Amygdala (tissue), 56 donors: ENCODE data around the gene KCNIP4.

Experiments
- DNase-seq, 56 donors: peaks; one replicate each; lab custom pipeline; 2025; lab: John Stamatoyannopoulos, UW

KCNIP4 gene

DNA sequence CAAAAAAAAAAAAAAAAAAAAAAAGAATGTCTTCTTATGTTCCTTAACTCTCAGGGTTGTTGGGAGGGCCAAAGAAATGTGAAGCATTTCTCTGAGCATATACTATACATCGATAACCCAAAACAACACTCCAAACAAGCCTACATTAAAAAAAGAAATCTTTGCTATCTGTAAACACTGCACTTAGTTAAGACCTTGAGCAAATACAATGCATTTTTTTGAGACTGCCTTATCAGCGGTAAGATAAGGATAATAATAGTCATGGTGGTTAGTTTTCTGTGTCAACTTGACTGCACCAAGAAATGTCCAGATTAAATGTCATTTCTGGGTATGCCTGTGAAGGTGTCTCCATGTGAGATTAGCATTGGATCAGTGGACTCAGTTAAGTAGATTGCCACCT lies 706.4 kb downstream of the KCNIP4 start:
- DNase-seq = no peak

DNA sequence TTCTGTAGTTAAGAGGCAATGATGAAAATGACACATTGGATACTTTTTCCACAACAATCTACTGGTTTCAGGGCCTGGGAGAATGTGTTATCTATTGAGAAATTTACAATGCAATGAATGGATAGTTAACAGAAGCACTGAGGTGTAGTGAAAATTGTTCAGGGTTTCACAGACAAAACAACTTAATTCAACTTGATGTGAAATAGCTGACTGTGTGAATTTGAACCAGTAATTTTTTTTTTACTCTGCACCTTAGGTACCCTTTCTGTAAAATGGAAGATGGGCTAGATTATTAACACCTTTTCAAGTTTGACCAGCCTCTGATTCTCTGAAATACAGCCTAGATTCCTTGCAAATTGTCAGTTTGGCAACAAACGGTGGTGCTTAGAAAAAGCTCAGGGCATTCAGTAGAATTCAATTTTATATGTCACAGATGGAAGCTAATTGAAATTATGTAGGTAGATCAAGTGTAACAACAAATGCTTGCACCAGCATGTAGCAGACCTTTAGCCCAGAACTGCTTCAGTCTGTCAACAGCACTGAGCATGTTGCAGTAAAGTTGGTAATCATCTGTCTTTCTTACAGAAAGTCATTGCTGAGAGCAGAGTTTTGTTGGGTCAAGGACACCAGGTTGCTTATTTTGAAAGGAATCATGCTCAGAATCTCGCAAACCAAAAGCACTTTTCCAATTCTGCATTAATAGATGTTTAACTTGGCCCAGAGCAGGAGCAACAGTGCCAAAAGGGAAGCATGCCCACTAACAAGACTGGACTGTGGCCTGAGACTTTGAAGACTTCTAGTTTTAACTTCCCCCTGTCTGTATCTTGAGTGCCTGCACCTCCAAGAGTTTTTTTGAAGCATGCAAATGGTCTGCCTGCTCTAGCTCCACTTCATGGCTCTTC lies 721.7 kb downstream of the KCNIP4 start:
- no peak for DNase-seq

DNA sequence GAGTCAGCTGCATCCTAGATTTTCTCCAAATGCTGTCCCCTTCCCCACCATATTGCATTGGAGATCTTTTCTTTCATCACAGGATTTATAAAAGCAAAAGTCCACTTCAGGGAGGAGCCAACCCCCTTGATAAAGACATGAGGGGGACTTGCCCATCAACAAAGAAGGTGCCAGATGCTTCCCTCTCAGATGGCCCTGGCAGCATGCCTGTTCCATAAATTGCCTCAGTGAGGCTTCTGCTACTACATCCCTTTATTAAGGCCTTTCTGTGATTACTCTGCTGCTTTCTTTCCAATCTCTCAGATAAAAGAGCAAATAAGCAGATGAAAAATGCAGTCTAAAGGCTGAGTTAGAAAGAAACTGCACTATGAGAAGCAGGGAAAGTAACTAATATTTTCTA lies 736.7 kb downstream of the KCNIP4 start:
- no peak for DNase-seq

DNA sequence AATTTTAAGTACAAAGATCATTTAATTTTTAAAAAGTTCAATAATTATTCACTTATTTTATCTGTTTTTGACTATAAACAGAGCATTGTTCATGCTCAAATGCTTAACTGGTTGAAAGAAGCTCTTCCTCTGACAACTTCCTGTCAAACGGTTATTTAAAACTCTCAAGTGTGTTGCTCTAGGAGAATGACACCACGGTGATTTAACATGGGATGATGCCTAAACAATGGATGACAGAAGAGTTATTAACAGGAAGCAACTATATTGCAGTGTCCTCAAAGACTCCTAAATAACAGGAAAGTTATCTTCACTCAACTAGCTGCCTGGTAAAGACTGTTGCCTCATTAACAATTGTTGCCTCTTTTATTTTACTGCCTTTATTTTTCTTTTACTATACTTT lies 738.7 kb downstream of the KCNIP4 start:
- DNase-seq = no peak

DNA sequence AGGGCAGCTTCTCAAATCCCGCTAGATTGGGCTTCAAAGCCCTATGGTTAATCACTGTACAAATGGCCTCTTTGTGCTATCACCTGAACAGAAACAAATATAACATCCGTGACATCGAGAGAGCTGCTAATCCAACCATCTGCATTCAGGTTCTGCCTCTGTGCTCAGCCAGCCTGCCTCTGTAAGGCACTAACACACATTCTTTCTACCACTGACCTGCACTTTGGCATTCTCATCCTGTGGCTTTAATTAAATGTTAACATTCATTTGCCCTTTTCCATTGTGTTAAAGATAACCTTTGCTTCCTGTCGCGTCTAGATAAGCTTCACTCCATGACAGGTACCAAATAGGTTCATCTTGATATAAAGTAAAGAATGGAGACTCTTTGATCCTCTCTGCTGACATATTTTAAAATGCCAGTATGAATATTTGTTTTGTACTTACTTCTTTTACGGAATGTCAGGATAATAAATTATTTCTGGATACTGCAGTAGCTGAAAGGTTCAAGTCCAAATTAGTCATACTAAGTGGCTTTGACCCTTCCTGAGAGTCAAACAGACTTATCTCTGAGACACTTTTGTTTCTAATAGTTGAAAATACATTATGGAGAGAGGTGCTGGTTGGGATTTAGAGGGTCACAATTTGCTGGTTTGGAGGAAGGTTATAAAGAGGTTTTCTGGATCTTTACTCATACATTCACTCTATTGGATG lies 742.6 kb downstream of the KCNIP4 start:
- DNase-seq = no peak

DNA sequence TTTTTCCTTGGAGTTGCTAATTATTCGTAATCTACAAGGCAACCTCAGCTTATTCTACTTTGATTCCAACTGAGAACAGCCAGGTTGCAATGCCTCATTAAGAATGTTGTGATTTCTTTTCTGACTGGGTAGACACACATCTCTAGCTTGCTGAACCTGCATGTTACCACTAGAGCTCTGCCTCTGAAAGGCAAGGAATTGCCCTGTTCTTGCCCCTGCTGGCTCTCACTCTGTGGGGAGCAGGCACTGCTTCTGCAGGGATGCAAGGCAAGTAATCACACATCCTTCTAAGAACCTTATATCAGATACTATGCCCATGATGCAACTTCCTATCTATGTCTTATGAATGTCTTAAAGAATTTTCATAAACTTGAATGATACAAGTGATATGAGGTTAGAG lies 745.2 kb downstream of the KCNIP4 start:
- DNase-seq = no peak

DNA sequence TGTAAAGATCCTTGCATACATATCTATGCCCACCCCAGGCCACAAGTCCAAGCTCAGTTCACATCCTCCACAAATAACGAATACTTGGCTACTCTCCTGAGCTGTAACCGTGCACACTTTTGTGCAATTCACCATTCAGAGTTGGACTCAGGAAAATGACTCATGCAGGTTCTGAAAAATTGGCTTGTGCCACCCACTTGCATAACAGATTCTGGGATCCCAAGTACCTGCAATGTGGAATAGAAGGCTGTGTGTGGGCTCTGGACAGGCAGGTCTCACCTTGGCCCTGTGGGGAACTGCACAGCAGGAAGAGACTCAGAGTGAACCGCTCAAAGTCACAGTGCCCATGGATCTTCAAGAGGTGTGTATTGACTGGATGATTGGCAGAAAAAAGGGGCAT lies 745.6 kb downstream of the KCNIP4 start:
- no peak for DNase-seq

DNA sequence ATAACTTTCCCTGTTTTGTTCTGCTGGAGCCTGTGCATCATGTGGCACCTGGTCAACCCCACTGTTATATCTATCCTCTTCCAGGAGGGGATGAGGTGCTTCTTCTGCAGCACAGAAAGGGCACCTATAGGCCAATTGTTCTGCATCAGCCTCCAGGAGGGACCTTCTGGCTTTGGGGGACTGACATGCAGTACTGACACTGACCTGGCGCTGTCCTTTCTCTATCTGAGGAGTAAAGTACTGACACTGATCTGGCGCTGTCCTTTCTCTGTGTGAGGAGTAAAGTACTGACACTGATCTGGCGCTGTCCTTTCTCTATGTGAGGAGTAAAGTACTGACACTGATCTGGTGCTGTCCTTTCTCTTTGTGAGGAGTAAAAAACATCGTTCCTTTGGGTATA lies 749.9 kb downstream of the KCNIP4 start:
- DNase-seq = no peak

DNA sequence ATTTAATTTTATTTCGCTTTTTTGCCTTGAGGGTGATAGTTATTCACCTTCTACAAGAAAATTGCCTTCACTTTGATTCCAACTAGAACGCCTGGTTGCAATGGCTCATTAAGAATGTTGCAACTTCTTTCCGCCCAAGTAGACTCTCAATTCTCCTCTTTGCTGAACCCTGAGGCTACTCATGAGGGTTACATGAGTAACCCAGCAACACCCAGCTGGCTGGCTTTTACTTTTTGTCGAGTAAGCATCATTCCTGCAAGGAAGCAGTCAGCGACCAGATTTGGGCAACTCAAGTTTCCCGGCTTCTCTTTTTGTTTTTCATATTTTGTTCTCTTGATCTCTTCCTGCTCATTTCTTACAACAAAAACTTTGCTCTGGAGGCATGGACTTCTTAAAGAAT lies 752.9 kb downstream of the KCNIP4 start:
- no peak for DNase-seq

DNA sequence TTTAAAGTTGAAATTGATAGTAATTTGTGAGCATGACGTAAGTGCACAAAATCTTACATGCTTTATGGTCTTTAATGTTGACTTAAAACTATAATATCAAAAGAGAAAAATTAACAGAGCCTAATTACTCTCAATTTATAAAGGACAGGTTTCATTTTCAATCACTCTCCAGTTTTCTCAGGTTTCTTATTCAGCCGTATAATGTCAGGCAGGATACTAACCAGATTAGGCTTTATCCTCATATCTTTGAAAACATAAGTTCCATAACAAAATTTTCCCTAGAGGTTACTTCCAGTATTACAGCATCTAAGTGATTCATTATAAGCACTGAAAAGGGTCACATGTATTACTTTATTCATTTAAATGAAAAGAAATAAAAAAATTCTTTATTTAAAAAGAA lies 756.2 kb downstream of the KCNIP4 start:
- no peak for DNase-seq

DNA sequence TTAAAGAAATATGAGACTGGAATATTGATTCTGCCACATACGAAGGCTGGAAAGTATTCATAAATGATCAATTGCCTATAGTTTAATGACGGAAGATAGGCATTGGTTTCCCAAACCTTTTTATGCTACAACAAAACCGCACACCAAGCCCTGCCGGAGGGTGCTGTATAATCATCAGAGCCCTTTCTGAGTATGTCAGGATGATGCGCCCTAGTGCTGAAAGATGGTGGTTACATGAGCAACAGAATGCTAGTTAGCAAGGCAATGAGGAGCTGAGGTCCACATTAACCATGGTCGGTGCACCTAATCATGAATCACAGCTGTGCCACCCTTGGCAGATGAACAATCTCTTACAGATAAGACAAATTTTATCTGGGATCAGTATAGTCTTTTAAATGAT lies 757.3 kb downstream of the KCNIP4 start:
- no peak for DNase-seq

DNA sequence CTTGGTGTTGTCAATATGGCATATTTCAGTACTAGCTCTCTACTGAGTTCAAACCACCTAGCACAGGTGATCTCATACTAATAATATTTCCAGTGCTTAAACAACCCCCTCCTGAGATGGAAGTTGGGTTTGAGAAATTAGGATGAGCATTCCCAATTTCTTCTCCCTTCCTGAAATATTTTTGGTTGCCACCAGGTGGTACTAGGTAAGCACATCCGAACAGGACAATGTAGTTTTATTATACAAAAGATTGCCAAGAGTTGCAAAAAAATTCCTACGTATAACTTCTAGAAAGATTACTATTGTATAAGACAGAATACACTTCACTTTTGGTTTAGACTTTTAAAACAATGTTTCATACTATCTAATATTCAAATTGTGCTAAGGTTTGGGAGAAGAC lies 763.8 kb downstream of the KCNIP4 start:
- DNase-seq = no peak

DNA sequence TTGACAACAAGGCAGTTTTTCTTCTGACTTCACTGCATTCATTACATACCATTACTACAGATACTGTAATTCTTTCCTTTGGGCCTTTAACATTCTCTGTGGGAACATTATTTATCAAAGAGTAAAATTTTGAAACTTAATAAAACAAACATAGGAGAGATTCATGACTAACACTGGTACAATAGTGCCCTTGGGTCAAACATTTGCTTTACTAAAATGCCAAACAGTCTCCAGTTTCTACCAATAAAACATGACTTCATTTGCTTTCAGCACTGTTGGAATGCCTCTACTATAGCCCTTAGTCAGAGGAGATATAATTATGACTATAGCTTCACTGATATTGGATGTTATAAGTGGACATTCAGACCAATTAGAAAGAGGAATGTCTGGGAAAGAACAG lies 766.9 kb downstream of the KCNIP4 start:
- DNase-seq = no peak

DNA sequence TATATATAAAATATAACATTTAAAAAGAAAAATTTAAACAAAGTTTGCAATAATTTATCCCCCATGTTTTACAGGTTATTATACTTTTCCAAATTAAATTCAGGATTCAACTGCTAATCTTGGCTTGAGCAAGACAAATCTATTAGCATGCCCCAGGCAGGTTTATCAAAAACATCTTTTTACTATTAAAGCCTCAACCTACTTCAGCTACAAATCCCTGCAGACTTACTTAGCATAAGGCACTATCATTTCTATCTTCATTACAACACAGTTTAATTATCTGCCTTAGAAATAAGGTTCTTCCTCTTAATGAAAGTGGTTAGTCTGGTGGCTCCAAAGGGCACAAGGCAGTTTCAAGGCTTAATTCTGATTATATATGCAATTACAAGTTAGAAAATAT lies 770.7 kb downstream of the KCNIP4 start:
- no peak for DNase-seq

DNA sequence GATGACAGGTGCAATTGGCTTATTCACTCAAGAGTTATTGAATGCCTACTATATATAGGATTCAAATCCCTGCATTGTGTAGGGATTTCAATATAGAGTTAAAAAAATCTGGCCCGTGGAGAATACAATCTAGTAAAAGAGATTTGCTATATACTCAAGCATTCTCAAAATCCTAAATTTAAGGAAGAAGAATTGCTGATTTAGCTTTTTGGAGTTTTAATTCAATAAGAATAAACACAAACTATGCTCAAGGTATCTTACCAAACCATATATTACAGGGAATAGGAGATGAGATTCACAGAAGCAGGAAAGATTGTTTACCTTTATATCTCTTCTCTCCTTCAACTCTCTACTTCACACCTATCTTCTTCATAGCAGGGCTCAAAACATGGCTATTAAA lies 771.5 kb downstream of the KCNIP4 start:
- DNase-seq = no peak

DNA sequence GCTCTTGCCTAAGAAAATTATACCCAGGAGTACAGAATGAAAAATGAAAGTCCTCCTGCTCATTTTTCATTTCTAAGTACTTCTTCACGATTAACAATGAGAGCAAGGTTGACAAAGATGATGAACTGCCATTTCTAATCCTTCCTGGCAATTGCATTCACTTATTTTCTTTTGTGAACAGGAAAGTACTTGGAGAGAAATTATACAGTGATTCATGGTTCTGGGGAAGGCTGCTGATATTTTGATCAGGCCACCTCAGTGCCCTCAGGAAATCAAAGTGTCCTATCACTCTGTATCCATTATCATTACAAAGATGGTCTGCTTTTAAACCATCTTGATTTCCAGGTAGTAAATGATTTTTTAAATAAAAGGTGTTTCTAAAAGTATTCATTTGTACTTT lies 780.9 kb downstream of the KCNIP4 start:
- DNase-seq = no peak

DNA sequence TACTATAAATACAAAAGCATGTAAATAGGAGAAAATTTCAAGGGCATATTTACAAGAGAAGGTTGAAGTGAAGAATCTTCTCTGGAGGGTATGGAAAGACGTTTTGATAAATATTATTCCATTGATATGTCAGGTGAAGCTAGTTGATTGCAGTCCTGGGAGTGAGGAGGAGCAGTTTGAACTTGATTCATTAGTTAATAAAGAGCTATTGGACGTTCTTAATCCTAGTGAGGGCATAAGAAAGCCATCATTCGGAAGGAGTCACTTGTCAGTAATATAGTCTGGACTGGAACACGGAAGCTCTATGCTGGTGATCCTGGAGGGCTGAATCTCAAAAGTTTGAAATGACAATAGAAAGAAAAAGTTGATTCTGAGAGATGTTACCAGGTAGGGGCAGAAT lies 793.2 kb downstream of the KCNIP4 start:
- no peak for DNase-seq

DNA sequence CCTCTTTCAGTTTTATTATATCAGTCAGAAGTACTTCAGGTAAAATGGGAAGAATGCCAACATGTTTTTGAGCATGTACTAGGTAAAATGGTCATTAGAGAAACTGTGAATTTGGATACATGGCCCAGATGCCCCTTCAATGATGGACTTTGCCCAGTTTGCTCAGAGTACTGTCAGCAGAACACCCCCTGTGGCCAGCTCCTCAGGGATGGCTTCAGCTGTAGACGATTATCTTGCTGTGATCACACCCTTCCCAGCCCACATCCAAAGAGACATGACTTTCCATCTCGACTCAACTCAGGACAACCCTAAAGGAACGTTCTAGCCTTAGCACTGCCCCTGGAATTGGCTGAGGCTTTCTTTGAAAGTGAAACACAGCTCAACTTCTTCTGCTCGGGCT lies 809.2 kb downstream of the KCNIP4 start:
- no peak for DNase-seq

DNA sequence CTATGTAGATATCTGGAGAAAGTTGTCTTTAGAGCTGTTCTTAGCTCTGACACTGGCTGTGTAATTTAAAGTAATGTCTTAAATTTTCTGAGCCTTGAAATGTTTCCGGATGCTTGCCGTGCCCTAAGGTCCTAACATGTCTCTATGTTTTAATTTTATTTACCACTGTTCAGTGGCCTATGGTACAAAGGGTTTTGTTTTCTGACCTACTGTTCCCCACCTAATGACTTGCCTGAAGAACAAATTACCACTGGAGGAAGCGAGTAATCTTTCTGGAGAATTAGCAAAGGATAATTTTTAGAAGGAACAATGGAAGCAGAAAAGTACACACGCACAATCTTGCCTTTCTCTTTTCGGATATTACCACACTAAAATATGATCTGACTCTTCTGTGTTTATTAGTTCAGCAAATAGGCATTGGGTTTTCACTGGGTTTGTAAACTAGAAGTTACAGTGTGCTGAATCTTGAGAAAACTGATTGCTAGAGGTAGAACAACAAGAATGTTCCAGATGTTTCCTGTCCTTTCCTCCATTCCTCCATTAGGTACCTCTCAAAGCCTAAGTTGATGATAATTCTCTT lies 812.4 kb downstream of the KCNIP4 start:
- DNase-seq = no peak

DNA sequence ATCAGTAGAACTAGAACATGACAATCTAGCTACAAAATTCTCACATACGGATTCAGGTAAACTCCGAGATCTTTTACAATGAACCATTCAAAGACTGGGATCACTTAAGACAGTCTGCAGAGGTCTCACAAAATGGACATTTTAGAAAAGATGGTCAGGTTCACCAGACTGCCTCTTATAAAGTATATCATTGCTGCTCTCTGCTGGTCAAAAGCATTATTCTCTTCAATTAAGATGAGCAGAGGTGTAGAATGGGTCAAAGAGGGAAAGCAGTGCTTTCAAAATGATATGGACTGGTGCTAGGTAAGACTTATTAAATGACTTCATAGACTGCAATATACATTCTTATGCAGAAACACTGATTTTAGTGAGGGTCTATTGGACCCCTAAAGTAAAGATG lies 813.6 kb downstream of the KCNIP4 start:
- no peak for DNase-seq

DNA sequence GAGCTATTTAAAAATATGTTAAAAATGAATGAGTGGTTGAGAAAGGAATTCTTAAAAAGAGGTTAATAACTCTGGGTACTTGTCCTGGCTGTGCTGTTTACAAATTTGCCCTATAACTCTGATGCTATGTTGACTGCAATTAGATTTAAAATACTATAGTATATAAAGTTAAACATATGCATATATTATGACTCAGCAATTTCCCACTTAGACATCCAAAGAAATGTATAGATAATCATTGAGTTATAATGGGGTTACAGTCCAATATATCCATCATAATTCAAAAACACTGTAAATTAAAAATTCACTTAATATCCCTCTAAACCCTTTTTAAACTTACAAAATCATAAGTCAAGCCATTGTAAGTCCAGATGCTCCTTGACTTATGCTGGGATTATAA lies 818.0 kb downstream of the KCNIP4 start:
- DNase-seq = no peak

DNA sequence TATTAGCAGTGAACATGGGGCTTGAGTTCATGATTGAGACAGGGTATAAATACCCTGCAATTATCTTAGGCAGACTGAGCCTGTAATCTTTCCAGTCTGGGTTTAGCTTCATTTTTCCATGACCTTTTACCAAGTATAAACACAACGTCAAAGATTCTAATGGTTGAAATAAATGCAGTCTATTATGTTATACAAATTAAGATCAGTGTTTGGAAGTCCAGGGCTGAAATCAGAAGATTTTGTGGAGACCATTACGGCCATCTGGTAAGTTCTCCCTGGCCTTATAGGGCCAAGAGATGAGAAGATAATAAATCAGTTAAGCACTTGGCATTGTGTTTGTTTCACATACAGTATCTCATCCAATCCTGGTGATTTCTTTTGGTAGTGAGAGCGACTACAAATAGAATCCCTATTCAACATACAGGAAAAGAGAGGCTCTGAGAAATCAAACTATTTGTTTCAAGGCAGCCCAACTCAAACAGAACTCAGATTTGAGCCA lies 822.5 kb downstream of the KCNIP4 start:
- no peak for DNase-seq
